ENCODE measurements around the gene FAM162A. TPM values are rescaled to one million over a fixed set of nuclear protein-coding genes. Genes with fewer than 3 reads are reported as not detected.

FAM162A gene
- total and polyA plus RNA-seq, 2 donors (not counting 3 experiments of a cell fraction or from before 2014, with no cell fraction given) = 12.6 to 23.4 TPM

DNA sequence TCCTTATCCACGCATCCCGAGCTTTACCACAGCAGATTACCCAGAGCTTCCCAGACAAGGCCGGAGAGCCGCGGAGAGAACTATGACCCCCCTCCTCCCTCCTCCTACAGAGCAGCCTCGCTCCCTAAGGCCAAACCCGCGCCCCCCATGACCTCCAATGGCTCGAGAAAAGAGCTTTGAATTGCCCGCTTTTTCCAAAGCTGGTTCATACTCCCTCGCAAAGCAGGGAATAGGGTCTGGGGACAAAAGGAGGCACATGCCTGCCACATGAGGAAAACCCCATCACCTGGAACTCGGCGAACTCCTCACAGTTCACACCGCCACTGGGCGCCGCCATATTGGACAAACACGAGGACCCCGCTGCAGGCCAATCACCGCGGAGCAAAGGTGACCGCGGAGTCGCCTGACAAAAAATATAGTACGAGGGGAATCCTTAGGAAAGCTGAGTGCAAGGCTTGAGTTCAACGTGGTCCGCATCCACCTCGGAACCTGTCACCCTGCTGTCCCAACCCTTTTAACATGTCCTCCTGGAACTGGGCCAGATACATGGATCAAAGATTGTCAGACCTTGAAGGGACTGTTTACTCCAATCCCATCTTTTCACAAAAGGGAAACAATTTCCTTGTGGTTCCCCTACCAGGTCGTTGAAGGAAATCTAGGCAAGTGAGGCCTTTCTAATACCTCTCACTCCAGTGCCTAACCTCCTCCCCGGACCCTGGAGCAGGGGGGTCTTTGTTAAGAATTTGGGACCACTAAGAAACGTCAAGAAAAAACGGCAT lies 905 bp upstream of the FAM162A start, which contains the start of gene MIX23:
MIX23 (minus strand) TSS at position 344 of the 779 bp plus-strand sequence; CDS start at position 337, 7 bp downstream.
- Histone ChIP-seq H3K27me3 (ENCODE audit: control insufficient read depth in 2 of 2, insufficient read depth in 2 of 2, low read length in 2 of 2) (no peaks in the 10 kb centered on the region), H3K9me1 (replicated peaks; ENCODE audit: control insufficient read depth, extremely low read depth, insufficient read depth, low read length) (no peaks in the 10 kb centered on the region), H3K9ac (replicated peaks; ENCODE audit: extremely low read depth, insufficient read depth, low read length) (peak within 1 kb of the TSS; percentile 82), H3K27ac (ENCODE audit: insufficient read depth, low read depth, low read length) (peak within 1 kb of the TSS; percentile 58), H3K79me2 (ENCODE audit: control insufficient read depth, insufficient read depth, low read length) (peaks cover 28% of the 10 kb centered on the region), H2AFZ (ENCODE audit: low read depth, low read length) (peak within 1 kb of the TSS; percentile 70), H3K4me3 (replicated peaks in 1 of 3; ENCODE audit: insufficient read depth in 1 of 3, low read depth in 1 of 3, low read length in 3 of 3) (peak within 1 kb of the TSS; percentile 69 to 97 (median 77)), H3K9me3 (replicated peaks; ENCODE audit: control insufficient read depth, insufficient read depth, low read length) (no peaks in the 10 kb centered on the region), H4K20me1 (replicated peaks; ENCODE audit: control insufficient read depth, extremely low read depth, insufficient read depth, low read length) (no peaks in the 10 kb centered on the region), H3K36me3 (ENCODE audit: control insufficient read depth in 2 of 2, extremely low read depth in 1 of 2, insufficient read depth in 2 of 2, low read length in 2 of 2) (no peaks in the 10 kb centered on the region), H3K4me1 (ENCODE audit: control insufficient read depth, extremely low read depth, insufficient read depth, low read length) (peaks cover 16% of the 10 kb centered on the region), H3K4me2 (ENCODE audit: insufficient read depth, low read length) (peak within 1 kb of the TSS; percentile 89)
- FAIRE-seq = peak; percentile 91
- ChIA-PET POLR2A (interaction anchor here (1.4 to 1.5 kb wide), 3 partner anchors 9 to 634 kb away, joined by 3 to 9 read pairs (median 4); partner anchors contain the start of gene GOLGB1), CTCF (interaction anchor here (1.2 to 4.0 kb wide), 5 partner anchors 10 to 836 kb away, joined by 3 to 54 read pairs (median 9); partner anchors contain the start of gene WDR5B)
- peak; percentile 84 for DNase-seq (ENCODE audit: low read depth, low spot score)
- intact Hi-C loops (cut with micrococcal nuclease) (loop anchor here (5.0 kb wide), 2 partner anchors 281 to 409 kb away; partner anchors contain the start of gene HSPBAP1), dilution Hi-C loops (cut with MboI; ENCODE audit: extremely low pct_ligation_motif_present, low sequenced_read_pairs) (no loop called here)
- BruUV-seq (replicated peaks) = TSS peak; percentile 37
- peak; percentile 80 for TF ChIP-seq MAX (IDR thresholded peaks at IDR 0.05; ENCODE audit: insufficient read depth, insufficient read length)
- no peak for TF ChIP-seq FOS (IDR thresholded peaks at IDR 0.05; ENCODE audit: borderline replicate concordance, insufficient read depth, low read length)
- TF ChIP-seq MYC (IDR thresholded peaks at IDR 0.05; ENCODE audit: low read depth, low read length) = peak; percentile 8
- TF ChIP-seq, protein P1, sequence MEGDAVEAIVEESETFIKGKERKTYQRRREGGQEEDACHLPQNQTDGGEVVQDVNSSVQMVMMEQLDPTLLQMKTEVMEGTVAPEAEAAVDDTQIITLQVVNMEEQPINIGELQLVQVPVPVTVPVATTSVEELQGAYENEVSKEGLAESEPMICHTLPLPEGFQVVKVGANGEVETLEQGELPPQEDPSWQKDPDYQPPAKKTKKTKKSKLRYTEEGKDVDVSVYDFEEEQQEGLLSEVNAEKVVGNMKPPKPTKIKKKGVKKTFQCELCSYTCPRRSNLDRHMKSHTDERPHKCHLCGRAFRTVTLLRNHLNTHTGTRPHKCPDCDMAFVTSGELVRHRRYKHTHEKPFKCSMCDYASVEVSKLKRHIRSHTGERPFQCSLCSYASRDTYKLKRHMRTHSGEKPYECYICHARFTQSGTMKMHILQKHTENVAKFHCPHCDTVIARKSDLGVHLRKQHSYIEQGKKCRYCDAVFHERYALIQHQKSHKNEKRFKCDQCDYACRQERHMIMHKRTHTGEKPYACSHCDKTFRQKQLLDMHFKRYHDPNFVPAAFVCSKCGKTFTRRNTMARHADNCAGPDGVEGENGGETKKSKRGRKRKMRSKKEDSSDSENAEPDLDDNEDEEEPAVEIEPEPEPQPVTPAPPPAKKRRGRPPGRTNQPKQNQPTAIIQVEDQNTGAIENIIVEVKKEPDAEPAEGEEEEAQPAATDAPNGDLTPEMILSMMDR (IDR thresholded peaks at IDR 0.05; ENCODE audit: extremely low read depth in 1 of 2, insufficient read depth in 1 of 2, low read depth in 1 of 2, low read length in 2 of 2) = no peak
- peak; percentile 85 for TF ChIP-seq POLR2A (IDR thresholded peaks at IDR 0.05; ENCODE audit: low read depth, low read length)
- peak; percentile 87 for TF ChIP-seq POLR2AphosphoS5 (IDR thresholded peaks at IDR 0.05; ENCODE audit: insufficient read depth, low read depth, low read length)
- no peak for TF ChIP-seq EZH2 (IDR thresholded peaks at IDR 0.05; ENCODE audit: borderline replicate concordance, low read depth, low read length, severe bottlenecking)

Measured in endothelial cell of umbilical vein (primary cell).